ENCODE results near the gene CCR3.

Gene CCR3

DNA sequence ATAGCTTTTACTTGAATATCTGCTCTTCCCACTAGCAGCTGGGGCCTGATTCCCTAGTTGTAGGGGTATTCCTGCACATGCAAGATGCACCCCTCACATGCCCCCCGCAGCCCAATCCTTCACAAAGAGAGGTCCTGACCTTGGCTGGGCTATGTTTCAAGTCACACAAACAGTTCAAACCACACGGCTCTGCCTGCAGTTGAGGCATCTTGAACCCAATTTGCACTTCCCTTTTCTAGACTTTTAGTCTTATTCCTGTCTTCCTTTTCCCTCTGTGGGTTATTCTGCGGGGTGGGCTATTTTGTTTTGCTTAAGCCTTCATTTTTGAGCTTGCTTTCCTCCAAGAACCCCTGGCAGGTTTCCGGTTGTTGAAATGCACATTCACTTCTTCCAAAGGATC, 20.9 kb upstream of the CCR3 start:
- peak; percentile 39 for DNase-seq (ENCODE audit: low spot score)

DNA sequence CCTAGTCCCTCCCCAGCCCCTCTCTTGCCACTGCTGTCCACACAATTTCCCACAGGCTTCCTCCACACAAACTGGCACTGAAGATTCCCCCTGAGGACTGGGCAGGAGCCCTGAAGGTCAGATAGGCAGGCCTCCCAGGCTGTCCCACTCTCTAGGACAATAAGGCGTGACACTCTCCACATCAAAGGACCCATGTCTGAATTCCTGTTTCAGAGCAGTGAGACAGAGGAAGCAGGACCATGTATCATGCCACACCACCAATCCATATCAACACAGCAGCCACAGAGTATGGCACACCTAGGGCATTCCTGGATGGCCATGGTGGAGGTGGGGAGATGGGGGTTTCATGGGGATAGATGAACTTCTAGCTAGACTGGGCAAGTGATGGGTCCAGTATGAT, 20.3 kb upstream of the CCR3 start:
- no peak for DNase-seq (ENCODE audit: low spot score)

DNA sequence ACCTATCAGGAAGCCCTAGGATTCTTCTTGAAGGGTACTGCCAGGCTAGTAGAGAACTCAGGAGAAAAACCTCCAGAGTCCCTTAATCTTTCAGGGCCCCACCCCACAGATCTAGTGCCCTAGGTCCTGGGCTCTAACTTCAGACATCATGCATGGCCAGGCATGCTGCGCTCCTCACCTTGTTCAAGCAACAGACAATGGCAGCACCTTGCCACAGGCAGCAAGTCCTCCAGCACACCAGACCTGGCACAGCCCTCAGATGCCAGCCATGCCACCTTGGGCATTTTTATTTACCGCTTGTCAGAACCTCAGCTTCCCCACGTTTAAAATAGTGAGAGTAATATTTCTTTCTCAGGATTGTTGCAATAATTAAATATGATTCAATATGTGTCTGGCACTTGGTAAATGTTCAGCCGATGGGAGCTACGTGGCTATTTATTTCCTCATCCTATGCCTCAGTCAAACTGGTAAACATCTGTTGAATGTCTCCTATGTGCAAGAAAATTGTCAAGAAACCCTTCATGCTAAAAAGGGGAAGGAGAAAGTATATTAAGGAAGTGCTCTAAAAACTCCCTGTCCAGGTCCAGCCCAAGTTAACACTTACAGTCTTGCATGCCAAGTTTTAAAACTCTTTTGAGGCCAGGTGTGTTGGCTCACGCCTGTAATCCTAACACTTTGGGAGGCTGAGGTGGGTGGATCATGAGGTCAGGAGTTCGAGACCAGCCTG, 19.7 kb upstream of the CCR3 start:
- peak; percentile 24 for DNase-seq (ENCODE audit: low spot score)

DNA sequence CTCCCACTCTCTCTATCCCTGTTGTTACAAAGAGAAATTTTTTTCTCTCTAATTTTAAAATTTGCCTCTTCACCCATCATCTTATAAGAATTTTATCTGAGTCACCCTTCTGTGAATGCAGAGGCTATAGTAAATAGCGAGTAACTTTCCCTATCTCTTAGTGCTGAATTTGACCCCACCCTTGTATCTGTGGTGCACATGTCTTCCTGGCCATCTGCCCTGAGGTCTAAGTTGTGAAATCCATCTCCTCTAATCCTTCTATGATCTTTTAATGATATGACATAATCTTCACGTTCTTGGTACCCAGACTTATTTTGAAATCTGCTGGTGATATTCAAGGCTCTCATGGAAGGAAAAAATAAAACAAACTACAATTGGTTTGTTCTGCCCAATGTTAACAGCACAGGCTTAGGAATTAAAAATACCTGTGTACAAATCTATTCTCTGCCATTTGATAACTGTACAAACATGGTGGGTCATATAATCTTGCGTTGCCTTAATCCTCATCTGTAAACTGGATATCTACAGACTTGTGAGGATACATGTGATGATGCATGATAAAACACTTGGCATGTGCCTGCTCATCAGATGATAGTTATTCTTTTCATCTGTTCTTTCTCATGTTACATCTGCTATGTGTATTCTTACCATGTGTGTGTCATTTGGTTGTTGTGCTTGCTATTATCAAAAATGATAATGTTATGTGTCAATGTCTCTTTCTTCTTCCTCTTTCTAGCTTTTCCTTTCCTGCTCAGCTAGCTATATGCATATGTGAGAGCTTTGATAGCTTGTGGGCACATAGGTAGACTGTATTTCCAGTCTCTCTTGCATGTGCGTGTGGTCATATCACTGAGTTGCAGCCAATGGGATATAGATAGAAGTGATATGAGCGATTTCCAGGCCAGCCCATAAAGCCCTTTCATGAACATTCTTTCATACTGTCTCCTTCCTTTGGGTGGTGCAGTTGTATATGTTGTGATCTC, 13.7 kb upstream of the CCR3 start:
- no peak for DNase-seq (ENCODE audit: low spot score)

DNA sequence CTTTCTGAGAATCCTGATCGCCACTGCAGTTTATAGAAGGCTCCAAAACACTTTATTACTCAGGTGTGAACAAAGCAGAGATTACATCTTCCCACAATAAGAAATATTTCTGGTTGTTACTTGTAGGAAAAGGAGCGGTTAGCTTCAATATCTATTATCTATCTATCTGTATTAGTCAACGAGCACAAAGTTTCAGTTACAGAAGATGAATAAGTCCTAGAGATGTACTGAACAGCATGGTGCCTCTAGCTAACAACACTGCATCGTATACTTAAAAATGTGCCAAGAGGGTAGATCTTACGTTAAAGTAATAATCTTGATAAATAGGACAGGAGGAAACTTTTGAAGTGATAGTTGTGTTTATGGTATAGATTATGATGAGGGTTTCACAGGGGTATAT, 10.9 kb upstream of the CCR3 start:
- DNase-seq (ENCODE audit: low spot score), result no peak

DNA sequence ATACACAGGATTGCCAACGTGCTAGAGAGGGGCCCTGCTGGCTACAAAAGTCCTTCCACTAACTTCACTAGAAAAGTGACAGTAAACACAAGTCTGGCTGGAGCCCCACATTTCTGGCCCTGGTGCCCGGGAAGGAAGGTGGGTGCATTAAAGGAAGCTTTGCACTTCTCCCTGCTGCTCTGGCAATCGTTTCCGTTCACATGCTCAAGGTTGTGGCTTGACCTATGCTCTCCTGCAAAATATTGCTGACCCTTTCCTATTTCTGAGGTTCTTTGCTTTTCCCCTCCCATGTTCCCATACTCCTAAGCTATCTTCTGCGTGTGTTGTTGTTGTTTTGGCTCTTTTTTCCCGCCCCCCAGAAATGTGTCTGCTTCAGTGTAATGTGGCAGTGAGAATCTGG, 9.1 kb upstream of the CCR3 start:
- DNase-seq (ENCODE audit: low spot score), result no peak

DNA sequence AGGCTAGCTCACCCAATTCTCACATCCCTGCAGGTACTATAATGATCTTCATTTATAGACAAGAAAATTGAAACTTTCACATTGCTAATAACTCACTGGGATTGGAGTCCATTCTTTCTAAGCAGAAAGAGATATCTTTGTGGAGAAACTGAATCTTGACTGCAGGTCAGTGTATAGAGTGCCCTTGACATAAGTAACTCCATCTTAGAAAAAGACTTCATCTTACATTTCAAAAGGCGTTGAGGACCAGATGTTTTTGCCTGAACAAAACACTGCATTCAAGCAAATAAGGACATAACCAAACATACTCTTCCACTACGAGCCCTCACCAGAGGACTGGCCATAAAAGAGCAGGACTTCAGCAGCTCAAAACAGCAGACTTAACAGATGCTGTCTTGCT, 6.8 kb upstream of the CCR3 start:
- DNase-seq (ENCODE audit: low spot score), result no peak

DNA sequence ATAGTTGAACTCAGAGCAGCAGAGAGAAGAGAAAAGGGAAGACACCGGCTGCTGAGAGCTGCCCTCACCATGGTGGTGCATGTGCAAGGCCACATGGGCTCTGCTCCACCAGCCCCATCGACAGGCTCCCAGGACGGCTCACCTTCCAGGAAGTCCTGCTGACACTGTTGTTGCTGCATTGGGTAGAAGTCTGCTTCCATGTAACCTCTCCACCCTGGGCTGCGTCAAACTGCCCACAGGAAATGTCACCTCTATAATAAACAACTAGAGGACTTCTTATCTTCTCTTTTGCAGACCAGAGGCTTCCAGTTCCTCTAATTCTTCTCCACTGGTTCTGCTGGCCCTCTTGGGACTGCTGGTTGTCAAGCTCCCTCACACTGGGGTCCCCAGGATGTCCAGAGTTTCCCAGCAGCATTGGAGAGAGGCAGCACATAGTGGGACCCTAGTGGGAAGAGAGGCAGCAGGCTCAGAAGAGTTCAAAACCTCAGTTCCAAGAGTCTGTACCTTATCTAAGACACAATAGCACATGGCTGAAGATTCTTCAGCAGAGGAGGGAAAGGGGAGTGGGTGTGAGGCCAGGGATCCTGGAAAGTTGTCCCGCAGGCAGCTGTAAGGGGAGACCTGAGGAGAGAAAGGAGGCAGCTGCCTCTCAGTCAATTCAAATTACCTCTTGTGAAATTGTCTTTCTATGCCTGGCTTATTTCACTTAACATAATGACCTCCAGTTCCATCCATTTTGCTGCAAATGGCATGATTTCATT, 5.8 kb upstream of the CCR3 start:
- no peak for DNase-seq (ENCODE audit: low spot score)

DNA sequence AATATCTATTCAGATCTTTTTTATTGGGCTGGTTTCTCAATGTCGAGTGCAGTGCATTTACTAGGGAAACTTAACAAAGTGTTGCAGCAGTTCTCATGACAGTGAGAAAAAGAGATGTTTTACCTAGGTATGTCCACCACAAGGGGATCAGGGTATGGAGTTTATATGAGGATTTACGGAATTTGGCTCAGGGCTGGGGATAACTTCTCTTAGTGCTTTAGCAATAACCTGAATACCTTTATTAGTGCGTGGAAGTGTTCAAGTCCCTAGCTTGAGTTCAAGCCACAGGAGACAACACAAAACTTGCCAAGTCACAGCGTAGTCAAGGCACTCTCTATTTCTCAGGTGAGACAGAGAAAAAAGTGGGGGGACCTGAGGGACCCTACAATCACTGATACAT, 3.9 kb upstream of the CCR3 start:
- DNase-seq (ENCODE audit: low spot score), result no peak

DNA sequence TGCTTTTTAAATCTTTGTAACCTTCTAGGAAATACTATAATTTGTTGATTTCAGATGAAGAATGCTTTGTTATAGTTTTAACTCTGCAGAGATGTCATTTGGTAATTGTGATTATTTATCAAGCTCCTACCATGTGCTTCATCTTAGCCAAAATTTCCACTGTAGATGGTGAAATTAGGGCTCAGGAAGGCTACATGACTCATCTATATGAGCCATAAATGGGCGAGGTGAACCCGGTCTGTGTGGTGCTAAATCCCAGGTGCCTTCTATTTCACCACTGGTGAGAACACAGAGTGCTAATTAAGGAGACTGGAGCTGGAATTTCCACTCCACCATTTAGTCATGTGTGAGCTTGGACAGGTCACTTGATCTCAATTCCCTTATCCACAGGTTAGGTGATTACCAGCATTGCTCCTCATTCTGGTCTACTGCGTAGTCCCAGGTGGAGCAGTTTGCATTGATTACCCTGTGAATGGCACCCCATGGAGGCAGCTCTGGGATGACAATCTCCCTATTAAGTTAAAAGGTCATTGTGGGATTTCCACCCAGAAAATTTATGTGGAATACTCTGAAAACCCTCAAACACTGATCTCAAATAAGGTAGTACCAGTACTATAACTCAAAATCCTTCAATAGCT, 2.8 kb upstream of the CCR3 start:
- DNase-seq (ENCODE audit: low spot score), result no peak

DNA sequence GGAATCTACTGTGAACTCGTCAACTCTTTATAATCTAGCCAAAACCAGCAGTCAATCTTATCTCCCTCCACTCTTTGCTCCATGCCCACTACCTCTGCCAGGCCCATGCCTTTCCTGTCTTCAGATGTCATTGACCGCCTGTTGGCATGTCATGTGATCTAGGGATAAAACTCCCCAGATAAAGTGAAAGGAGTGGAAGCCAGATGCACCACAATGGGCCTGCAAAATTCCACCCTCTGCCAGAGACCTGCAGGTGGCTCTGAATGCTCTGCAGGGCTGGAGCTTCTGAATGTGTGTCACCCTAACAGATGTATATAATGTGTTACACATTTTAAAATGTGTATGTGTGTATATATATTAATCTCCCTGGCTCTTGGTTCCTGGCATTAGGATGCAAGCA, 2.3 kb upstream of the CCR3 start:
- no peak for DNase-seq (ENCODE audit: low spot score)

DNA sequence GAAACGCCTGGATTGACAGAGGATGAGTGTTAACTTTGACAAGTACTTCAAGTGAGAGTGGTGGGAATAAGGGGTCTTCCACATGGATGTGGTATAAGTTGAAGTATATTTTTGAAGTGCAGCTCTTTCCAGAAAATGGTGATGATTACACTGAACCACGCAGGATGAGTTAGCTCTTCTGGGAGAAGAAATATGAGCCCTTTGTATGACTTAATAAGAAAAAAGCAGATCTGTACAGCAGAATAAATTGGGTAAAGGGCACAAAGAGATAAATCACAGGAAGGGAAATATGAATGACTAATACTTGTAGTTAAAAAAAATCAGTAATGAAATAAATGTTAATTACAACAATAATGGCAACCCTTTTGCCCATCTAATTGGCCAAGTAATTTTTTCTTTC, 1.3 kb downstream of the CCR3 start:
- DNase-seq (ENCODE audit: low spot score), result no peak

DNA sequence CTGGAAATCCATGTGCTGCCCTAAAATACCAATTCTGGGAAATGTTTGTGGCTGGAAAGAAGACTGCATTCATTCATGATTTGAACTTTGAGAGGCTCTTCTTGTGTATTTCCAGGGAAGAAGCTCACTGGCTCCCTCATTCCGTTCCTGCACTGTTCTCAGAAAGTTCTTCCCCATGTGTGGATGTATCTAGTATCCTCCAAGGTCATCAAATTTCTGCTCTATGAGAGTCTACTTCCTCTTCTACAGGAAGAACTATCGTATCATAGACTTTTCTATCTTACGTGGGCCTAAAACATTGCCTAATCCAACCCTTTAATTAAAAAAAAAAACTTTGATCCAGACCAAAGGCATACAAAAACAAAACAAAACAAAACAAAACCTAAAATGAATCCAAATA, 2.9 kb downstream of the CCR3 start:
- DNase-seq (ENCODE audit: low spot score), result no peak

DNA sequence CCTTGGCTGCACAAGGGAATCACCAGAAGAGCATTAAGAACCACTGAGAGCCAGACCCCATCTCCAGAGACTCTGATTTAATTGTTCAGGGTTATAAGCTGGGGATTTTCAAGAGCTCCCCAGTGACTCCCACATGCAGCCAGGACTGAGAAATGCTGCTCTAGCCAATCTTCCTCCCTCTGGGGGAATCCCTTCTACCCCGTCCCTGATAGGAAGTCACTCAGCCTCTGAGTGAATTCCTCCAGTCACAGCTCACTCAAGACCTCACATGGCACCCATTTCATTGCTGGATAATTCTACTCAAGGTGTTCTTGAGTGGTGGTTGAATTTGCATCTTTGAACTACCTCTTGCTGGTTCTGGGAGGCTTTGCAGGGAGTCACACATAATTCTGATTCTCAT, 10.7 kb downstream of the CCR3 start:
- DNase-seq (ENCODE audit: low spot score), result no peak

DNA sequence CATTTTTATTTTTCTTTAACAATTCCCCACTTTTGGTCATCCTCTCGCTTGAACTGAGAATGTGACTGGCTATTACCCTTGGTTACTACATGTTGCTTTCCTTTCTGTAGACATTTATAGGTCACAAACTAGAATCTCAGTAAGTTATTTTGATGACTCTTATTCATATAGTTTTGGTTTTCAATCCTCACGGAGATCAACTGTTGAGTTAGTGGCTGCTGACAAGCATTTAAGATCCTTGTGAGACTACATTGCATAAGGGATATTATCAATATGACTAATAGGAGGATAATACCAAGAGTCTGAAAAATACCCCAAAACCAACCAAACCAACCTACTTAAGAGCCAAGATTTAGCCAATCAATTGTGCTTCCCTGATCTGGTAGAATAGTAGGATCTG, 16.3 kb downstream of the CCR3 start:
- DNase-seq (ENCODE audit: low spot score), result no peak

DNA sequence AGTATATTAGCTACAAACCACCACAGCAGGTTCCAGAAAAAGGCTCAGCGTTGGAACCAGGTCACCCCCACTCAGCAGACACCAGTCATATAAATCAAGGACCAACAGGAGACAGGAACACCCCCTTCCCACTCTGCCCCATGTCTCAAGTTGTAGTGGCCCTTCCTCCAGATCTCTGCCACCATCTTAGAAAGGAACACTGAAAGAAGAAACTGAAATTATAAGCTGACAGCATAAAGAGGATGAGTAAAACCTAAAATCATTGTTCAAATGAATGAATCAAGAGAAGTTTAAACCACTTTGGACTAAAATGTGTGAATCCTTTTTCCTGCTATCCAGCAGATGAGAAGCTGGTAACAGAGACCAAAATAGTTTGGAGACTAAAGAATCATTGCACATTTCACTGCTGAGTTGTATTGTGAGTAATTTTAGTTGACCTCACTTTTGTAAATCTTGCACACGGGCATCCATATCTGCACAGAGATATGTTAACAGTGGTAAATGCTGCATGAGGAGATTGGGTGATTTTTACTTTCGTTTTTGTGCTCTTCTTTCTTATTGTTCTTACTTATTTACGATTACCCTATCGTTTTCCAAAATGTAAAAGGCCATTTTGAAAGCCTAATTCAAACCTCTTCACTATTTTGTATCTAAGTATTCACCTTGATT, 19.8 kb downstream of the CCR3 start:
- DNase-seq (ENCODE audit: low spot score), result no peak

DNA sequence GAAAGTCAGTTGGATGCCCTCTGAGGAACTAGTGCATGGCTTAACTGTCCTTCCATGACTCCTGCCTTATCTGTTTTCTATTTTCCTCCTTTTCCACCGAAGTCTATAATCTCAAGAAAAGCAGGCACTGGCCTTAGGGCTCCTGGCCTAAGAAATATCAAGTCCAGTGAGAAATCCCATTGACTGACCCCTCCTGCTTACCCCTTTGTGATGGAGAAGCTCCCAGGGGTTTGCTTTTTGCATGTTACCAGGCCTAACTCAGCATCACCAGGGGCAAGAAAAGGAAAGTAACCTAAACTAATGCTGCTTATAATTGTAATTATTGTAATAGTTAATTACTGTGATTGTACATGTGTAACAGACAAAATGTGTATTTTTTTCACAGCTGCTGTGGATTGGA, 21.7 kb downstream of the CCR3 start:
- no peak for DNase-seq (ENCODE audit: low spot score)

DNA sequence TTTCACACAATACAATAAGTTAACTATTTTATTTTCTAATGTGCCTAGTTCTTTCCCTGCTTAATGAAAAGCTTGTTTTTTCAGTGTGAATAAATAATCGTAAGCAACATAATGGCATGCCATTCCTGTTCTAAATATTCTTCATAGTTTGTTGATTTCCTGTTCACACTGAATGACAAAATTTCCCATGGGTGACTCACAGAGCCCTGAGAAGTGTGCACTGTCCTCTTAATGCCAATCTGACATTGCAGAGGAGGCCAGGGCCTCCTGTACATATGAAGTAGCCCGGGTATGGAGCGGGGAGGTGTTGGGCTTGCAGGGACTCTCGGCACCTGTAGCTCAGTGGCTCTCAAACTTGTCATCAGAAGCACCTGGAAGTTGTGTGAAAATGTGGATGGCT, 24.3 kb downstream of the CCR3 start:
- no peak for DNase-seq (ENCODE audit: low spot score)

DNA sequence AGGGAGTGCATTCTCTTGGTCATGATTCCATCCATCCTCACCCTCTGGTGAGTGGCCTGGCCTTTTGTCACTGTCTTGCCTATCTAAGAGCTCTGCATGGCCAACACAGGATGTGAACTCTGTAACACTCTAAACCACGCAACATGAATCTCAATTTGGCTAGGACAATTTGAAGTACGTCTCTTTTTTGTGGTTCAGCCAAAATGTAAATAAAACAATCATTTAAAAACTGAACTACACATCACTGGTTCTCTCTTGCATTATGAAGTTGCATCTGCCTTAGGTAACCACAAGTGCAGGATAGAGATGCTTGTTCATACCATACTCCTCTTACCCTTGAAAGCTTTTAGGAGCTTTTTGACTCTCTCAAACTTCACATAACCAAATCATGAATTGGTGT, 27.3 kb downstream of the CCR3 start:
- no peak for DNase-seq (ENCODE audit: low spot score)

DNA sequence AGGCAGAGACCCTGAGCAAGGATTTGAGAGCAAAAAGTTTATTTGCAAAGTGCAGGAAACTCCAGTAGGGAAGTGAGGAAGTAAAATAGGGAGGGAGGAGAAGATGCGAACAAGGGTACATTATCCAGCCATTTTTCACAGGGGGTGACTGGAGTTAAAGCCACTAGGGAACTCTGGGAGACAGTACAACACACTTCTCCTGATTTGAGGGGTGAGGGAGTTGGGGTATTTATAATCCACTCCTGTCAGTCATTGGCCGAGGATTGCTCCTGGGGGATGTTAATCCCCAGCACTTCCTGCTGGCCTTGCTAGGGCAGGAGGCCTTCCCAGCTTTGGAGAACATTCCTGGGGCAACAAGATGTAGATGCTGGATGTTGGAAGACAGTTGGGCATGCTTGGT, 28.2 kb downstream of the CCR3 start:
- DNase-seq (ENCODE audit: low spot score), result no peak

DNA sequence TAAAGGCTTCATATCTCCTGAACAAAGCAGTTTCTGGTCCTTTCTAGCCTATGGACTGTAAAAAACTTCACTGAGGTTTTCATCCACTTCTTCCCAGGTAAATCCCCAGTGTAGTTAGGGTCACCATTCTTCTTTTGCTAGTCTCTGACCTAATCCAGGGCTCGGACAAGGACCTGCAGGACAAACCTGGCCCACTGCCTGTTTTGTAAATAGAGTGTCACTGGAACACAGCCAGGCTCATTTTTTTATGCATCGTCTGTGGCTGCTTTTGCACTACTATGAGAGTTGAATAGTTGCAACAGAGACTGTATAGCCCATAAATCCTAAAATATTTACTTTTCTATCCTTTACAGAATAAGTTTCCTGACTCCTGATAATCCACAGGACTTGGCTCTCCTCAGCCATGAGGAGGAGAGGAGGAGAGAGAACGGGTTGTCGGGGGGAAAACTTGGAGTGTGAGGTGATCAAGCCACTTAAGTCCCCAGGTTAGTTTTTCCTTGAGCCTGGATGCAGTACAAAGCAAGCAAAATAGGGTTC, 29.0 kb downstream of the CCR3 start:
- DNase-seq (ENCODE audit: low spot score), result no peak
